ENCODE measurements around the gene RIC3.

DNA sequence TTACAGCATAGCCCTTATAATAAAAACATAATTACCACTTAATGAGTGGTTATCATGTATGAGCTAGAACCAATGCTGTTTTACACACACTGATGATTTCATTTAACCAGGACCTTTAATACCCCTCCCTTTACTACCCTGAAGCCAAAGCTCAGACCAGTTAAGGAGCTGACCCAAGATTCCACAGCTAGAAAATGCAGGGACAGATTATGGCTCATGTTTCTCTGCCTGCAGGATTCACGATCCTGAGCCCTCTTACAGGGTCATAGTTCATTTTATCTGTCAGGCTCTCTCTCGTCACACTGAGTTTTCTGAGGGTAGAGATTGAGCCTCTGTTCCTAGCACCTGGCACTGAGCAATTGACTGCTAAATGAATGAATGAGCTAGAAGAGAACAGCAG, 60.4 kb downstream of the RIC3 start:
- TF ChIP-seq POLR2A (IDR thresholded peaks at IDR 0.05), result no peak
- TF ChIP-seq, protein P1, sequence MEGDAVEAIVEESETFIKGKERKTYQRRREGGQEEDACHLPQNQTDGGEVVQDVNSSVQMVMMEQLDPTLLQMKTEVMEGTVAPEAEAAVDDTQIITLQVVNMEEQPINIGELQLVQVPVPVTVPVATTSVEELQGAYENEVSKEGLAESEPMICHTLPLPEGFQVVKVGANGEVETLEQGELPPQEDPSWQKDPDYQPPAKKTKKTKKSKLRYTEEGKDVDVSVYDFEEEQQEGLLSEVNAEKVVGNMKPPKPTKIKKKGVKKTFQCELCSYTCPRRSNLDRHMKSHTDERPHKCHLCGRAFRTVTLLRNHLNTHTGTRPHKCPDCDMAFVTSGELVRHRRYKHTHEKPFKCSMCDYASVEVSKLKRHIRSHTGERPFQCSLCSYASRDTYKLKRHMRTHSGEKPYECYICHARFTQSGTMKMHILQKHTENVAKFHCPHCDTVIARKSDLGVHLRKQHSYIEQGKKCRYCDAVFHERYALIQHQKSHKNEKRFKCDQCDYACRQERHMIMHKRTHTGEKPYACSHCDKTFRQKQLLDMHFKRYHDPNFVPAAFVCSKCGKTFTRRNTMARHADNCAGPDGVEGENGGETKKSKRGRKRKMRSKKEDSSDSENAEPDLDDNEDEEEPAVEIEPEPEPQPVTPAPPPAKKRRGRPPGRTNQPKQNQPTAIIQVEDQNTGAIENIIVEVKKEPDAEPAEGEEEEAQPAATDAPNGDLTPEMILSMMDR (IDR thresholded peaks at IDR 0.05), result no peak

Data from esophagus squamous epithelium (tissue), 4 donors.